H1 (cell line): ENCODE results near the gene ONECUT3. TPM values are rescaled to one million over a fixed set of nuclear protein-coding genes. Genes with fewer than 3 reads are reported as not detected.

ENCODE experiments used
- EP300 ChIP-seq, 2 experiments: IDR thresholded peaks; 1 replicate in 1 of 2; 2 replicates in 1 of 2; pipeline ENCODE4 v1.6.1; 2011 to 2012; ENCODE audit warnings: low read depth in 2 of 2, low read length in 2 of 2, mild to moderate bottlenecking in 2 of 2, borderline replicate concordance in 1 of 2, inconsistent platforms in 1 of 2, moderate library complexity in 1 of 2
- SP4 ChIP-seq: IDR thresholded peaks from 2 replicates; pipeline ENCODE4 v1.6.1; 2012; ENCODE audit warnings: low read length, inconsistent platforms
- polyA plus RNA-seq, 7 experiments: library from polyadenylated mRNA; depleted of rRNA in 3 of 7; stranded (reverse) in 5 of 7; unstranded in 2 of 7; fragments of >200 nt in 5 of 7; fragments of 200-250 nt in 2 of 7; gene quantifications; 1 replicate in 5 of 7; 2 replicates in 1 of 7; 4 replicates in 1 of 7; pipeline versions ENCODE4 v1.2.1 to v1.2.3, GENCODE V29; 2011 to 2013; ENCODE audit warnings: missing spikeins in 2 of 7, mixed read lengths in 2 of 7
- total RNA-seq: library from RNA; stranded (reverse); fragmentation: NEBNext Ultra II Directional; extraction: Animal tissue kit (Norgen Biotek cat#: 25700); gene quantifications from 2 replicates; pipeline ENCODE4 v1.2.1, GENCODE V29; 2021

ONECUT3 gene
- total and polyA plus RNA-seq, 2 of the 8 experiments (the other 6 are each of a cell fraction or from before 2014, with no cell fraction given): not detected

- no peak for TF ChIP-seq EP300 (IDR thresholded peaks at IDR 0.05; ENCODE audit: borderline replicate concordance in 1 of 2, low read depth in 2 of 2, low read length in 2 of 2)
- no peak for TF ChIP-seq SP4
Measured at GRCh38 chr19:1734321-1734966, 18.9 kb upstream of the ONECUT3 start (continued).
